Activated CD4-positive, CD25-positive, alpha-beta regulatory T cell (primary cell): ENCODE results near the gene CLDN10.

Experiments
- DNase-seq, 4 experiments: peaks; one replicate each; lab custom pipeline; 2025; lab: John Stamatoyannopoulos, UW

CLDN10 gene

DNA sequence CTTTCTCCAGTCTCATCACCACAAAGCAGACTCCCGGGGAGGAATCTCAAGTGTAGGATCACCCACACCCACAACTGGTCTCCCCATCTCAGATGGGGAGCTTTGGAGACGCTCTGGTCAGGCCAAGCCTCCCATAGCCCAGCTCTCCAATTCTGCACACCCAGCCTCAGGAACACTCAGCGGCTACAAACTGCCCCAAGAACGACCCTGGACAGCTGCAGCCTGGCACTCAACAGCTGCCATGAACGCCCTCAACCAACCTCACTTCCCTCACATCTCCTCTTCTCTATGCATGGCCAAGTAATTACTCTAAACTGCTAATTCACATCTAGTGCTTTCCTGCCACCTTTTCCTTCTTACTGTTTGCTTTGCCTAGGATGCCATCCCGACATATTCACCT is 49.4 kb downstream of the CLDN10 start:
- no peak for DNase-seq

DNA sequence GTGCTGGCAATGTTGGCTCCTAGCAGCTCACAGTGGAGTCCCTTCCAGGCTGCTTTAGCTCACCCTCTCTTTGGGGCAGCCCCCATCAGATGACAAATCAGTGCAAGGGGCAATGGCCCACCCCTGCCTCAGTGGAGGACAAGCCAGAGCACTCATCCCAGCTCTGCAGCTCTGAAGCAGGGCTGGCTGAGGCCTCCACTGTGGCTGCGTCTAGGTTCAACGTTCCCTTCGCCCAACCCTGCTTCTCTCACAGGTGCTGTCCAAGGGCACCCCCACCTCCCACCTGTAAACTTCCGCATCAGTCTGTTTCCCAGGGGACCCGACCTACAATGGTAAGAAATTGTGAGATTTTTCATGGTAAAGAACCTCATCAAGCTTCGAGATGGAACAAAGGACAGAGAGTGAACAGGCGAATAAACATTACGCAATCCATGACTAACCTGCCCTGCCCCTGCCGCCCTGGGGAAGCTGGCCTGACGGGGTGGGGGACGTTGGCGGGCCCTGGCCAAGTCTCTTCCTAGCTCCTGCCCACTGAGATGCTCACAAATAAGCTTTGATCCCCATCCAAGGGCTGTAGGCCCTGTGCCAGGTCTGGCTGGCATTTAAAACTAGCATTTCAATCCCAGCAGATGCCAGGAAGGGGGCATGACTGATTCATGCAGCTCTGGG is 51.5 kb downstream of the CLDN10 start:
- no peak for DNase-seq

DNA sequence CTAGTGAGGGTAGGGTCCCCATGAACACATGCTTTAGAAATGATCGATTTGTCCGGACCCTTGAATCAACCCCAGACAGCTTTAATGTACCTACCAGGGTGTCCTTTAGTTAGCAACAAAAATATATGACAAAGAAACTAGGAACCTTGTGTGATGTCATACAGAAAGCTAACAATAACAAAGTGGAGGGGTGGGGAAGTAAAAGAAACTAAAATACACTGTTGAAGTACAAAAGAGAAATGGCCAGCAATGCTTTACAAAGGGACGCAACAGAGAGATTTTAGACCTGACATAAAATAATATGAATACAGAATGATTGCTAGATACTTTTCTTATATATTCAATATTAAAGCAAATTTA is 52.0 kb downstream of the CLDN10 start:
- no peak for DNase-seq

GRCh38 chr13:95605448-95606125 is 53.1 kb downstream of the CLDN10 start:
- DNase-seq = no peak

DNA sequence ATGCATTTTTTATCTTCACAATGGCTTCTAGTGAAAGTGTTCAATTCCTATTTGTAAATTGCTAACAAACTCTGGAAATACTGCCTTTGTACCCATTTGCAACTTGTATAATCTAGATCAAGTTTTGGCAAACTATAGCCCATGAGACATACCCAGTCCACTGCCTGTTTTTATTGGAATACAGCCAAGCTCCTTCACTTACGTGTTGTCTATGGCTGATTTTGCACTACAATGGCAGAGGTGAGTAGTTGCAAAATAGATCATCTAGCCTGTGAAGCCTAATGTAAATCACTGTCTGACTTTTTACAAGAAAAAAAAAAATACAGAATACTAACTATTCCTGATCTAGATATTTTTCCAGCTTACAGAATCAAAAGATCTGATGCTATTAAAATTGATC is 54.8 kb downstream of the CLDN10 start:
- DNase-seq = no peak

DNA sequence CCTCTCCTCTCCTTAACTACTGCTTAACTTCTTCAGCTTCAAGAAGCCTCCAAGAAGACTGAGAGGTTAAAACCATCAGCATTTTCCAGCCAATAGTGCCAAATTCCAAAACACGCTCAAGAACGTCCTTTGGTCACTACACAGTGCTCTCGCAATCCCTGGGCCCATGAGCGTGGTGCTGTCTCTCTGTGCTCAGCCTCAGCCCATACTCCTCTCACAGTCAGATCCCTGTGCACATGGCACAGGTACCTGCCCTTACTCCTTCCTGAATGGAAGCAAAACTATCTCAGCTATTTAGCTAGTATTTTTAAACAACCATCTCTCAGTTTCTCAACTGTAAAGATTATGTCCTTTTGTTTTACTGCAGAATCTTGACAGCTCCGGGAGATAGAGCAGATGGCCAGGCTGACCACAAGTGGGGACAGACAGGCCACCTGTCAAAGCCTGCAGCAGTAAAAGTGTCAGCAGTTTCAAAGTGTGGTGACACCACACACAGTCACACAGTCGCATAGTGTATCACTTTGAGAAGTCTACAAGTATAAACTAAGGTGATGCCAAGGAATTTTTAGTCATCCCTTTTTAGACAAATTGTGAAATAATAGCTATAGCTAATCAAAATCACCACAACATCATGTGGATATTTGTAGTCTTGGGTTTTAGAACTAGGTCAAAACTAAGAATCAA is 56.3 kb downstream of the CLDN10 start:
- DNase-seq = no peak

DNA sequence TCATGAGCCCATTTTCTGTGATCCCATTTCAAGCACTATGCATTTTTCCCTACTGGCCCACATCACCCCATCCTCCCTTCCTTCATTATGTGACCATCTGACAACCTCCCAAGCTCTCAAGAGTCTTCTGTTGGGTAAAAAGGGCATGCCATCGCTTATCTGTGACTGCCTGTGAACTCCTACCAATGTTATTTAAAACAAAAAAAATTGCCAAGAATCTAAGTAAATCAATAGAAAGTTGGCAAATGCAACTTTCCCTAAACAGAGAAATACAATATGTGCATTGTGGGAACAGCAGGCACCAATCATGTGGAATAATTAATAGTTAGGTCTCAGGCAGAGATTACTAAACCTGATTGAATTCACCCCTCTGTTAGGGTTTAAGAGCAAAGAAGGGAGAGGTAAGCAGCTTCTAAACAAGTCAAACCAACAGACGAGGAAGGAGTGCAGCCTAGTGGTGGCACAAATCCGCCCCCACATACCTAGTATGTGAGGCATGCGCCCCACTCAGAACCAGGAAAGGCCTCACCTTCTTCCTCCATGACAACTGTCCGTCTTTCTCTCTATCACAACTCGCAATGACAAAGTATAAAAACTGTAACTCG is 62.2 kb downstream of the CLDN10 start:
- DNase-seq = no peak

DNA sequence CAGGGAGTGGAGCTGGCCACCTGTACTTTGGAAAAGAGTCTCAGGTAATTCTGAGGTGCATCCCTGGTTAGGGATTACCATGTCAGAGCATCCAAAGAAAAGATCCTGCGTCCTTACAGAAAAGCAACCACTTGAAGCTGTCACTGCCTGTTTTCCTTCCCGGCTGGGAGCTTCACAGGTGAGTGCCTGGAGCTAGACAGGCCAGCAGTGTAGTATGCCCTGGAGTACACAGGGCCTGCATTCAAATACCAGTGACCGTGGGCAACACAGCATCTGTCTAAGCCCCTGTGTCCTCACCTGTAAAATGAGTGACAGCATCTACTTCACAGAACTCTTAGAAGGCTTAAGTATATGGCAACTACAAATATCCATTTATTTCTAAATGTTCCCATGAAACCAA is 63.0 kb downstream of the CLDN10 start:
- no peak for DNase-seq

DNA sequence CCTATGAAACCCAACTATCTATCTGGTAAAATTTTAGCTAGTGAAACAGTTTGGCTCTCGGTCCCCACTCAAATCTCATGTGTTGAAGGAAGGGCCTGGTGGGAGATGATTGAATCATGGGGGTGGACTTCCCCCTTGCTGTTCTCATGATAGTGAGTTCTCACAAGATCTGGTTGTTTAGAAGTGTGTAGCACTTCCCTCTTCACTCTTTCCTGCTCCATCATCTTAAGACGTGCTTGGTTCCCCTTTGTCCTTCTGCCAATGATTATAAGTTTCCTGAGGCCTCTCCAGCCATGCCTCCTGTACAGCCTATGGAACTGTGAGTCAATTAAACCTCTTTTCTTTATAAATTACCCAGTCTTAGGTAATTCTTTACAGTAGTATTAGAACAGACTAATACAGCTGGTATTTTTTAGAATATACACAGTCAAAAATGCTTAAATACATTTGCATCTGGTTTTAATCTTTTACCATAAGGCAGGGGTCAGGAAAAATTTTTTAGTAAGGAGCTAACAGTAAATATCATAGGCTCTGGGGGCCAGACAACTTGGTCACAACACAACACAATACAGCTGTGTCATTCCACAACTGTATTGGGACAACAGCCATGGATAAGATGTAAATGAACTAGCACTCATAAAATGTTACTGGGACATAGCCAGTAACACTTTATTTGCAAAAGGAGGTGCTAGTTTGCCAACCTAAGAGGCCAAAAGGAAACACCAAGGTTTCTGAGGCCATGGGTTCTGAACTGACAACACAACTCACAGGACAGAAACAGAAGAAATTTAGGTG is 67.7 kb downstream of the CLDN10 start:
- no peak for DNase-seq

- no peak for DNase-seq
Measured at GRCh38 chr13:95620825-95621498, 68.4 kb downstream of the CLDN10 start.

DNA sequence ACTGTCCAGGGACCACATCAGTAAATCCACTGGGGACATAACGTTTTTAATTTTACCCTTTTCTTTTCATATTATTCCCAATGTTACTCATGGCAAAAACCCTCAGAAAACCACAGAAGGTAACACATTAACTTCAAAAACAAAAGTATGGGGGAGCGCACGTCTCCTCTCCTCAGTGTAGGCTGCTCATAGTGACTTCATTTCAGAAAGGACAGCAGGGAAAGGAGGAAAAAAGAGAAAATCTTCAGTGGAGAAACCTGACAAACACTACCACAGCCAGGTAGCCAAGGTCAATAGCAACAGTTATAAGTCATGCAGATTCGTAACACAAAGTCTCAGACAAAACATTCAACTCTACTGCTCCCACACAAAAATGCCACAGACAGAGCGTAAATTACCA is 70.6 kb downstream of the CLDN10 start:
- DNase-seq = no peak

GRCh38 chr13:95624020-95624419 is 71.5 kb downstream of the CLDN10 start:
- no peak for DNase-seq

DNA sequence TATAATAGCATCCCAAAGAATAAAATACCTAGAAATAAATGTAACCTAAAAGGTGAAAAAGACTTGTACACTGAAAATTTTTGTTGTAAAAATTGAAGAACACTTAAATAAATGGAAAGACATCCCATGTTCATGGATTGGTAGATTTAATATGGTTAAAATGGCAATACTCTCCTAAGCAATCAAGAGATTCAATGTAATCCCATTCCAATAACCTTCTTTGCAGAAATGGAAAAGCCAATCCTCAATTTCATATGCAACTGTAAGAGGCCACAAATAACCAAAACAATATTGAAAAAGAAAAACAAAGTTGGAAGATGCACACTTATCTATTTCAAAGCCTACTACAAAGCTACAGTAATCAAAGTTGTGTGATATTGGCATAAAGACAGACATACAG is 74.2 kb downstream of the CLDN10 start:
- DNase-seq = no peak

GRCh38 chr13:95627590-95627989 is 75.1 kb downstream of the CLDN10 start:
- no peak for DNase-seq

- DNase-seq = no peak
Measured at GRCh38 chr13:95628488-95628887, 76.0 kb downstream of the CLDN10 start.

DNA sequence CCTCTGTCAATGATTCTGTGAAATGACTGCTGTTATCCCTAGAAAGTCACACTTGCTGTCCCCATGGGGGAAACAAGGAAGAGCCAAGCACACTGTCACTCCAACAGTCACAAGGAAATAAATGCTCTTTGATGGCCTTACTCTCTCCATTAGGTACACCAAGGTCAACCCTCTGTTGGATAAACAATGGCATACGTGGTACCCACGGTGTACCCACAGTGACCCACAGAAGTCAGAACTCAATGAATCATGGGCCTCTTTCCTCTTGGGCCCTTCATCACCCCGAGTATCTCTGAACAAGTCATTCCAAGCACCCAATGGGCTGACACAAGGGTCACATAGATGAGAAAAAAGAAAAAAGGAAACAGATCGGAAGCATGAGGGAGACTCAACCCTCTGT is 76.6 kb downstream of the CLDN10 start:
- no peak for DNase-seq
